GM23338 (cell line): ENCODE results near the gene SNTG2. TPM values are rescaled to one million over a fixed set of nuclear protein-coding genes. Genes with fewer than 3 reads are reported as not detected.

Experiments
- ATAC-seq: fragments of 200-7000 bp; cut with Tn5 transposase; 3 replicates; pipeline ENCODE4 v1.9.1; 2020
- DNase-seq: peaks from one replicate; pipeline ENCODE4 v3.0.0-alpha.2; 2015; ENCODE audit warnings: low spot score
- H2AFZ ChIP-seq: fragments of 200-600 bp; sonication (generic); 2 replicates; pipeline ENCODE4 v1.8.0; 2016; ENCODE audit warnings: antibody characterized with exemption, mild to moderate bottlenecking, moderate library complexity
- H3F3A ChIP-seq: fragments of 200-600 bp; sonication (generic); replicated peaks from 2 replicates; pipeline ENCODE4 v1.8.0; 2017; ENCODE audit warnings: antibody characterized with exemption, mixed run types, low read depth
- H3K27ac ChIP-seq: fragments of 200-600 bp; sonication (generic); 2 replicates; pipeline ENCODE4 v1.6.1; 2016; ENCODE audit warnings: low read depth
- H3K27me3 ChIP-seq: fragments of 200-600 bp; sonication (generic); 2 replicates; pipeline ENCODE4 v1.8.0; 2016; ENCODE audit warnings: mild to moderate bottlenecking, mixed run types, moderate library complexity; ENCODE audit not compliant: insufficient read depth
- H3K36me3 ChIP-seq: fragments of 200-600 bp; sonication (generic); 2 replicates; pipeline ENCODE4 v1.8.0; 2016; ENCODE audit warnings: mild to moderate bottlenecking; ENCODE audit not compliant: insufficient read depth
- H3K4me1 ChIP-seq: fragments of 200-600 bp; sonication (generic); 2 replicates; pipeline ENCODE4 v1.8.0; 2016; ENCODE audit warnings: mild to moderate bottlenecking, moderate library complexity; ENCODE audit not compliant: insufficient read depth
- H3K4me2 ChIP-seq: fragments of 200-600 bp; sonication (generic); 2 replicates; pipeline ENCODE4 v1.7.1; 2017; ENCODE audit warnings: mixed run types
- H3K4me3 ChIP-seq: fragments of 200-600 bp; sonication (generic); 2 replicates; pipeline ENCODE4 v1.6.1; 2016; ENCODE audit warnings: mixed run types
- H3K79me2 ChIP-seq: fragments of 200-600 bp; sonication (generic); replicated peaks from 2 replicates; pipeline ENCODE4 v1.8.0; 2017; ENCODE audit warnings: mild to moderate bottlenecking; ENCODE audit not compliant: insufficient read depth
- H3K9me2 ChIP-seq: fragments of 200-600 bp; sonication (generic); 2 replicates; pipeline ENCODE4 v1.8.0; 2017; ENCODE audit not compliant: insufficient read depth
- H4K20me1 ChIP-seq: fragments of 200-600 bp; sonication (generic); replicated peaks from 2 replicates; pipeline ENCODE4 v1.8.0; 2017; ENCODE audit warnings: mild to moderate bottlenecking; ENCODE audit not compliant: insufficient read depth
- H3K27ac Mint-ChIP-seq: 2 replicates; pipeline ENCODE4 v1.8.0; 2020; ENCODE audit warnings: inconsistent platforms, mild to moderate bottlenecking, moderate library complexity, mixed read lengths
- H3K27me3 Mint-ChIP-seq: 3 replicates; pipeline ENCODE4 v1.8.0; 2022; ENCODE audit warnings: low read depth, mild to moderate bottlenecking, moderate library complexity, mixed read lengths, inconsistent platforms; ENCODE audit not compliant: insufficient read depth, poor library complexity
- H3K36me3 Mint-ChIP-seq: 3 replicates; pipeline ENCODE4 v1.8.0; 2021; ENCODE audit warnings: low read depth, mild to moderate bottlenecking, inconsistent platforms, moderate library complexity, mixed read lengths
- H3K4me1 Mint-ChIP-seq: 3 replicates; pipeline ENCODE4 v1.8.0; 2020; ENCODE audit warnings: mild to moderate bottlenecking, inconsistent platforms, mixed read lengths
- H3K4me3 Mint-ChIP-seq: 3 replicates; pipeline ENCODE4 v1.8.0; 2021; ENCODE audit warnings: moderate library complexity, mild to moderate bottlenecking, inconsistent platforms, mixed read lengths
- H3K9me3 Mint-ChIP-seq: 3 replicates; pipeline ENCODE4 v1.8.0; 2020; ENCODE audit warnings: moderate library complexity, mild to moderate bottlenecking, inconsistent platforms, mixed read lengths
- CREB1 ChIP-seq: fragments of 250-450 bp; sonication (Bioruptor Pico); IDR thresholded peaks from 2 replicates; pipeline ENCODE4 v1.5.0; 2020; ENCODE audit warnings: low read depth, mild to moderate bottlenecking, moderate library complexity
- CTCF ChIP-seq, 2 experiments: fragments of 200-600 bp in 1 of 2; sonication (generic) in 1 of 2; conservative IDR thresholded peaks; 2 replicates each; pipeline versions ENCODE4 v1.5.1 to v1.6.1; 2016 to 2017; ENCODE audit warnings: antibody characterized with exemption in 2 of 2, low read depth in 2 of 2, mild to moderate bottlenecking in 2 of 2, moderate library complexity in 1 of 2
- ETS1 ChIP-seq: IDR thresholded peaks from 2 replicates; pipeline ENCODE4 v1.6.1; 2016; ENCODE audit warnings: antibody characterized with exemption
- EZH2 ChIP-seq: fragments of 200-600 bp; sonication (generic); IDR thresholded peaks from one replicate; pipeline ENCODE4 v1.8.0; 2017; ENCODE audit warnings: antibody characterized with exemption, mild to moderate bottlenecking, low read depth; ENCODE audit not compliant: unreplicated experiment
- JUNB ChIP-seq: IDR thresholded peaks from one replicate; pipeline ENCODE4 v1.6.1; 2016; ENCODE audit warnings: antibody characterized with exemption; ENCODE audit not compliant: unreplicated experiment
- NANOG ChIP-seq: IDR thresholded peaks from 2 replicates; pipeline ENCODE4 v1.6.1; 2016; ENCODE audit warnings: antibody characterized with exemption, borderline replicate concordance
- POLR2AphosphoS5 ChIP-seq: IDR thresholded peaks from 2 replicates; pipeline ENCODE4 v1.6.1; 2016; ENCODE audit warnings: antibody characterized with exemption, low read depth
- REST ChIP-seq: IDR thresholded peaks from one replicate; pipeline ENCODE4 v1.6.1; 2018; ENCODE audit warnings: antibody characterized with exemption; ENCODE audit not compliant: unreplicated experiment
- STAT1 ChIP-seq: IDR thresholded peaks from one replicate; pipeline ENCODE4 v1.6.1; 2016; ENCODE audit warnings: antibody characterized with exemption; ENCODE audit not compliant: unreplicated experiment
- polyA plus RNA-seq: library from polyadenylated mRNA; unstranded; fragments of >200 nt; fragmentation: Nextera tagmentation; extraction: Ambion mirVana; gene quantifications from 2 replicates; pipeline ENCODE4 v1.2.1, GENCODE V29; 2016
- total RNA-seq: library from RNA; depleted of rRNA; stranded (reverse); fragments of >200 nt; shearing (Covaris generic); gene quantifications from 2 replicates; pipeline ENCODE4 v1.2.3, GENCODE V29; 2014

The SNTG2 gene
- total and polyA plus RNA-seq, 2 experiments from 2014 or later: 27.5 to 60.4 TPM

DNA sequence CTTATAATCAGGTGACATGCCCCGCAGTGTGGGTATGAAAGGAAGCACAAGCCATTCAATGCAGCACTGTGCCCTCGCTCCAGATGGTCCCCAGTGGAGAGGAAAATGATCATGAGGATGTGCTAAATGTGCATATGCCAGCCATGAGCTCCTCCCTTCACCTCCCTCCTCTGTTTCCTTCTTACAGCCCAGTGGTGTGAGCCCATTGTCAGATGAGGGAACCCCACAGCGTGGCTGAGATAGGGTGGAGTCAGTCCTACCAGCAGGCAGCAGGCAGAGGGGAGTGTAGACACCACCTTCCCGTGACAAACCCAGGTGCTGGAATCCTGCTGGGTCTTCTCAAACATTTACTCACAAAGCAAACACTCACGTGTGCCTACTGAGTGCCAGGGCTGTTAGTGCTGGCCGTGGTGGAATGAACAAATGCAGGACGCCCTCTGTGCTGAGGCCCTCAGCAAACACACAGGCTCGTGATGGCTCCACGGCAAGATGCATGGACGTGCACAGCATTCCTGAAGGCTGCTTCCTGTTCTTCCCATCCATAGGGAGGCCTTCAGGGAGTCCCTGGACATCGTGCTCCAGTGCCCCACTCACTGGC lies 280.9 kb downstream of the SNTG2 start (continued):
- TF ChIP-seq CTCF (conservative IDR thresholded peaks at IDR 0.05; ENCODE audit: low read depth in 2 of 2) (no peak), NANOG (no peak), REST (no peak), JUNB (no peak), POLR2AphosphoS5 (no peak), CREB1 (CRISPR knock-in tag) (no peak)

GRCh38 chr2:1233281-1233680 lies 282.6 kb downstream of the SNTG2 start:
- Histone ChIP-seq H3F3A (no peaks in the 10 kb centered on the region), H3K79me2 (no peaks in the 10 kb centered on the region), H4K20me1 (no peaks in the 10 kb centered on the region), H3K36me3 (no peaks in the 10 kb centered on the region), H3K4me2 (no peak overlapping the region), H3K27me3 (no peaks in the 10 kb centered on the region), H3K27ac (no peak overlapping the region), H2AFZ (no peak overlapping the region), H3K9me2 (no peaks in the 10 kb centered on the region), H3K4me1 (no peaks in the 10 kb centered on the region; the same call in 1 of the 2 replicates), H3K4me3 (no peak overlapping the region)
- ATAC-seq: no peak
- no peak overlapping the region for H3K4me3 Mint-ChIP-seq
- peaks cover 7% of the 10 kb centered on the region for H3K27me3 Mint-ChIP-seq
- no peak for TF ChIP-seq POLR2AphosphoS5
- TF ChIP-seq CTCF (conservative IDR thresholded peaks at IDR 0.05; ENCODE audit: low read depth in 2 of 2): no peak
- TF ChIP-seq STAT1: no peak
- no peak for TF ChIP-seq CREB1 (CRISPR knock-in tag)
- no peak for TF ChIP-seq ETS1
- no peak for TF ChIP-seq EZH2
- no peak for TF ChIP-seq JUNB
- peaks cover 27% of the 10 kb centered on the region for H3K9me3 Mint-ChIP-seq
- peaks cover 36% of the 10 kb centered on the region for H3K36me3 Mint-ChIP-seq
- no peak overlapping the region for H3K27ac Mint-ChIP-seq
- no peak for DNase-seq
- H3K4me1 Mint-ChIP-seq: peaks cover 9% of the 10 kb centered on the region
